Measurements from ENCODE around the gene ZC3H18. TPM values are rescaled to one million over a fixed set of nuclear protein-coding genes. Genes with fewer than 3 reads are reported as not detected.

The ZC3H18 gene
- total and polyA plus RNA-seq, 10 of the 15 experiments (the other 5 are each of a cell fraction or from before 2014, with no cell fraction given), result 1.0 to 58.3 (median 22.4) TPM

- TF ChIP-seq SMAD1 (IDR thresholded peaks at IDR 0.05; ENCODE audit: low read depth, partially characterized antibody), result no peak
- TF ChIP-seq EP300 (IDR thresholded peaks at IDR 0.05; ENCODE audit: borderline replicate concordance in 1 of 2, control insufficient read depth in 1 of 2, low read depth in 2 of 2, low read length in 2 of 2), result no peak
- no peak for TF ChIP-seq FOXK2 (IDR thresholded peaks at IDR 0.05)
- no peak for TF ChIP-seq RELB (IDR thresholded peaks at IDR 0.05; ENCODE audit: low read depth)
- no peak for TF ChIP-seq ZBTB11 (CRISPR knock-in tag; IDR thresholded peaks at IDR 0.05)
- no peak for TF ChIP-seq TCF7 (IDR thresholded peaks at IDR 0.05; ENCODE audit: borderline replicate concordance)
- TF ChIP-seq NBN (IDR thresholded peaks at IDR 0.05), result peak; percentile 48
- no peak for TF ChIP-seq BRCA1 (IDR thresholded peaks at IDR 0.05; ENCODE audit: low read depth, low read length)
- TF ChIP-seq SMAD5 (IDR thresholded peaks at IDR 0.05; ENCODE audit: low read depth), result 0 out of 2 replicates have a peak, but pooled peaks have one; percentile 49
- TF ChIP-seq RAD21 (IDR thresholded peaks at IDR 0.05; ENCODE audit: insufficient read depth, low read depth, low read length), result no peak
- no peak for TF ChIP-seq ZNF384 (IDR thresholded peaks at IDR 0.05; ENCODE audit: borderline replicate concordance, low read depth, low read length)
- TF ChIP-seq TCF3 (IDR thresholded peaks at IDR 0.05; ENCODE audit: borderline replicate concordance, insufficient read depth, low read depth, low read length), result peak; percentile 37; the same call in 1 of the 2 replicates
- TF ChIP-seq BCL11A (IDR thresholded peaks at IDR 0.05; ENCODE audit: low read depth, low read length), result no peak
- TF ChIP-seq RELA (IDR thresholded peaks at IDR 0.05; ENCODE audit: borderline replicate concordance, partially characterized antibody), result no peak
- no peak for TF ChIP-seq RAD51 (IDR thresholded peaks at IDR 0.05)
- no peak for TF ChIP-seq CEBPB (IDR thresholded peaks at IDR 0.05; ENCODE audit: borderline replicate concordance in 1 of 2, low read depth in 2 of 2, low read length in 2 of 2)
- TF ChIP-seq ZBTB4 (CRISPR knock-in tag; IDR thresholded peaks at IDR 0.05), result no peak
- TF ChIP-seq SMARCA5 (IDR thresholded peaks at IDR 0.05), result 0 out of 2 replicates have a peak, but pooled peaks have one; percentile 84
- no peak for TF ChIP-seq IRF5 (IDR thresholded peaks at IDR 0.05; ENCODE audit: borderline replicate concordance)
- peak; percentile 85 to 96; a peak in 3 of 4 replicates for TF ChIP-seq BHLHE40 (IDR thresholded peaks at IDR 0.05; ENCODE audit: borderline replicate concordance in 1 of 2, low read depth in 2 of 2, low read length in 1 of 2)
Observed at GRCh38 chr16:88662843-88663606, 92.8 kb downstream of the ZC3H18 start, which contains the start of gene MVD (continued).

Data from GM12878 (cell line).